IMR-90 (cell line): ENCODE data around the gene ANKMY2. TPM values are rescaled to one million over a fixed set of nuclear protein-coding genes. Genes with fewer than 3 reads are reported as not detected.

Experiments used
- ATAC-seq: fragments of 200-7000 bp; cut with Tn5 transposase; 2 replicates; pipeline ENCODE4 v1.9.1; 2020; ENCODE audit warnings: low read depth, mild to moderate bottlenecking, moderate library complexity
- BruUV-seq: library from RNA; stranded (reverse); fragments of 400-500 nt; replicated peaks from 2 replicates; lab custom pipeline; 2021; lab: Mats Ljungman, UMichigan
- CTCF ChIA-PET: fragments of 300-600 bp; formaldehyde crosslinking; extraction: SDS; loops from one replicate; lab custom pipeline; 2021; ENCODE audit warnings: antibody characterized with exemption; lab: Yijun Ruan, JAX
- POLR2A ChIA-PET: fragments of 300-600 bp; sonication (Branson Sonifier 250); formaldehyde crosslinking; loops from one replicate; lab custom pipeline; 2022; ENCODE audit warnings: antibody characterized with exemption; ENCODE audit not compliant: unreplicated experiment; lab: Charles Lee
- DNase-seq: peaks from one replicate; pipeline ENCODE4 v3.0.0; 2013
- H2AFZ ChIP-seq: replicated peaks from 2 replicates; pipeline ENCODE3; 2013; ENCODE audit warnings: low read length, mild to moderate bottlenecking; ENCODE audit not compliant: poor library complexity
- H2AK5ac ChIP-seq: 2 replicates; pipeline ENCODE4 v1.6.1; 2013; ENCODE audit warnings: low read depth, low read length, inconsistent platforms
- H2AK9ac ChIP-seq: replicated peaks from 2 replicates; pipeline ENCODE3; 2013; ENCODE audit warnings: mild to moderate bottlenecking, low read depth, low read length, moderate library complexity; ENCODE audit not compliant: poor library complexity
- H2BK120ac ChIP-seq: 2 replicates; pipeline ENCODE4 v1.6.1; 2013; ENCODE audit warnings: low read depth, low read length, inconsistent platforms
- H2BK15ac ChIP-seq: 3 replicates; pipeline ENCODE4 v1.6.1; 2013; ENCODE audit warnings: low read depth, low read length, inconsistent platforms
- H2BK20ac ChIP-seq: 2 replicates; pipeline ENCODE4 v1.6.1; 2013; ENCODE audit warnings: low read depth, mild to moderate bottlenecking, inconsistent platforms, low read length, moderate library complexity
- H2BK5ac ChIP-seq: 2 replicates; pipeline ENCODE4 v1.6.1; 2013; ENCODE audit warnings: mild to moderate bottlenecking, low read depth, low read length, inconsistent platforms; ENCODE audit not compliant: poor library complexity, severe bottlenecking
- H3K14ac ChIP-seq: replicated peaks from 2 replicates; pipeline ENCODE4 v1.6.1; 2013; ENCODE audit warnings: low read depth, low read length, inconsistent platforms
- H3K18ac ChIP-seq: 2 replicates; pipeline ENCODE4 v1.6.1; 2013; ENCODE audit warnings: low read depth, low read length, control low read depth
- H3K23ac ChIP-seq: 2 replicates; pipeline ENCODE4 v1.6.1; 2013; ENCODE audit warnings: low read depth, low read length, inconsistent platforms
- H3K27ac ChIP-seq: 2 replicates; pipeline ENCODE4 v1.5.1; 2013; ENCODE audit warnings: mild to moderate bottlenecking, control low read depth, low read length; ENCODE audit not compliant: insufficient read depth
- H3K27me3 ChIP-seq: 2 replicates; pipeline ENCODE4 v1.6.1; 2013; ENCODE audit warnings: low read length; ENCODE audit not compliant: control insufficient read depth, insufficient read depth
- H3K36me3 ChIP-seq: 2 replicates; pipeline ENCODE4 v1.6.1; 2013; ENCODE audit warnings: low read length, mixed read lengths; ENCODE audit not compliant: control insufficient read depth, insufficient read depth
- H3K4ac ChIP-seq: 2 replicates; pipeline ENCODE4 v1.6.1; 2013; ENCODE audit warnings: low read depth, low read length, inconsistent platforms
- H3K4me1 ChIP-seq: 2 replicates; pipeline ENCODE4 v1.6.1; 2013; ENCODE audit warnings: low read length, mixed read lengths; ENCODE audit not compliant: control insufficient read depth, insufficient read depth
- H3K4me2 ChIP-seq: 2 replicates; pipeline ENCODE4 v1.6.1; 2013; ENCODE audit warnings: low read depth, mild to moderate bottlenecking, control low read depth, low read length, moderate library complexity
- H3K4me3 ChIP-seq: 2 replicates; pipeline ENCODE4 v1.5.1; 2013; ENCODE audit warnings: low read depth, mild to moderate bottlenecking, control low read depth, low read length, moderate library complexity; ENCODE audit not compliant: insufficient read depth
- H3K56ac ChIP-seq: 2 replicates; pipeline ENCODE4 v1.6.1; 2013; ENCODE audit warnings: low read length, inconsistent platforms; ENCODE audit not compliant: insufficient read depth; ENCODE audit errors: extremely low read depth
- H3K79me1 ChIP-seq, 2 experiments: 2 replicates each; pipeline ENCODE4 v1.6.1; 2013; ENCODE audit warnings: low read length in 2 of 2, inconsistent platforms in 1 of 2, low read depth in 1 of 2
- H3K9ac ChIP-seq: 2 replicates; pipeline ENCODE4 v1.6.1; 2013; ENCODE audit warnings: low read depth, low read length, control low read depth
- H3K9me1 ChIP-seq: 2 replicates; pipeline ENCODE4 v1.6.1; 2013; ENCODE audit warnings: low read length, inconsistent platforms; ENCODE audit not compliant: insufficient read depth
- H3K9me3 ChIP-seq: 2 replicates; pipeline ENCODE4 v1.6.1; 2013; ENCODE audit warnings: low read length; ENCODE audit not compliant: control insufficient read depth, insufficient read depth
- H4K20me1 ChIP-seq: 2 replicates; pipeline ENCODE4 v1.6.1; 2013; ENCODE audit warnings: low read length, inconsistent platforms; ENCODE audit not compliant: insufficient read depth
- H4K5ac ChIP-seq: 2 replicates; pipeline ENCODE4 v1.6.1; 2013; ENCODE audit warnings: mild to moderate bottlenecking, low read depth, low read length, control low read depth
- H4K8ac ChIP-seq, 2 experiments: 2 replicates each; pipeline ENCODE4 v1.6.1; 2013; ENCODE audit warnings: low read depth in 2 of 2, low read length in 2 of 2, control low read depth in 1 of 2, inconsistent platforms in 1 of 2
- H4K91ac ChIP-seq: 2 replicates; pipeline ENCODE4 v1.6.1; 2013; ENCODE audit warnings: low read depth, low read length, inconsistent platforms; ENCODE audit not compliant: insufficient read depth
- BHLHE40 ChIP-seq: fragments of 150-350 bp; IDR thresholded peaks from 2 replicates; pipeline ENCODE4 v1.6.1; 2016; ENCODE audit warnings: mild to moderate bottlenecking, low read depth, low read length
- CHD1 ChIP-seq: IDR thresholded peaks from 2 replicates; pipeline ENCODE4 v1.6.1; 2012; ENCODE audit warnings: low read depth, low read length, improper control_type of control experiment
- CTCF ChIP-seq: conservative IDR thresholded peaks from 2 replicates; pipeline ENCODE4 v1.5.1; 2012; ENCODE audit warnings: mild to moderate bottlenecking, low read depth, low read length, improper control_type of control experiment
- ELK1 ChIP-seq: fragments of 150-350 bp; IDR thresholded peaks from 2 replicates; pipeline ENCODE4 v1.6.1; 2016; ENCODE audit warnings: low read depth, mild to moderate bottlenecking, low read length, moderate library complexity, borderline replicate concordance
- MAFK ChIP-seq: IDR thresholded peaks from 2 replicates; pipeline ENCODE4 v1.6.1; 2012; ENCODE audit warnings: low read depth, low read length, improper control_type of control experiment
- MAZ ChIP-seq: IDR thresholded peaks from 2 replicates; pipeline ENCODE4 v1.6.1; 2012; ENCODE audit warnings: low read depth, mild to moderate bottlenecking, low read length, improper control_type of control experiment, moderate library complexity, borderline replicate concordance
- MXI1 ChIP-seq: IDR thresholded peaks from 2 replicates; pipeline ENCODE4 v1.6.1; 2012; ENCODE audit warnings: low read depth, mild to moderate bottlenecking, low read length, moderate library complexity, borderline replicate concordance
- NFE2L2 ChIP-seq: fragments of 150-350 bp; IDR thresholded peaks from 2 replicates; pipeline ENCODE4 v1.6.1; 2016; ENCODE audit warnings: low read depth, mild to moderate bottlenecking, low read length
- RAD21 ChIP-seq: IDR thresholded peaks from 2 replicates; pipeline ENCODE4 v1.6.1; 2012; ENCODE audit warnings: low read length, improper control_type of control experiment
- RCOR1 ChIP-seq: IDR thresholded peaks from 2 replicates; pipeline ENCODE4 v1.6.1; 2012; ENCODE audit warnings: mild to moderate bottlenecking, low read length, improper control_type of control experiment; ENCODE audit not compliant: insufficient replicate concordance
- RFX5 ChIP-seq: IDR thresholded peaks from 2 replicates; pipeline ENCODE4 v1.8.0; 2012; ENCODE audit warnings: low read depth, mild to moderate bottlenecking, low read length, moderate library complexity
- SMC3 ChIP-seq: fragments of 150-350 bp; IDR thresholded peaks from 2 replicates; pipeline ENCODE4 v1.6.1; 2016; ENCODE audit warnings: low read depth, mild to moderate bottlenecking, antibody characterized with exemption, low read length, moderate library complexity
- USF2 ChIP-seq: fragments of 150-350 bp; IDR thresholded peaks from 2 replicates; pipeline ENCODE4 v1.6.1; 2017; ENCODE audit warnings: mild to moderate bottlenecking, antibody characterized with exemption, low read length, low read depth
- WGBS, 2 experiments: methylation state at CpG; one replicate each; pipeline versions ENCODE4 v1.1.5 to v1.1.7; 2013; ENCODE audit warnings: missing lambda C conversion rate in 2 of 2; ENCODE audit not compliant: insufficient read length in 1 of 2; ENCODE audit errors: extremely low coverage in 2 of 2; 5-methylcytosine and 5-hydroxymethylcytosine counted together
- dilution Hi-C: fragments of 300-500 bp; cut with HindIII; formaldehyde crosslinking; loops from one replicate; pipeline ENCODE4 v1.14.3; 2018; ENCODE audit warnings: low sequenced_read_pairs; ENCODE audit not compliant: unreplicated experiment
- in situ Hi-C: fragments of 300-500 bp; cut with MboI; formaldehyde crosslinking; loops from 3 replicates; pipeline ENCODE4 v1.14.3; 2019; ENCODE audit warnings: low sequenced_read_pairs, inconsistent platforms, mixed read lengths
- intact Hi-C: fragments of 100-400 bp; cut with micrococcal nuclease; formaldehyde crosslinking; loops from 2 replicates; pipeline ENCODE4 v1.10.0; 2022
- polyA plus RNA-seq, 3 experiments: library from polyadenylated mRNA; depleted of rRNA; stranded (reverse); fragments of >200 nt; gene quantifications; 2 replicates each; pipeline ENCODE4 v1.2.3, GENCODE V29; 2012; ENCODE audit warnings: low replicate concordance in 1 of 3
- total RNA-seq: library from RNA; depleted of rRNA; stranded (reverse); fragments of >200 nt; gene quantifications from 2 replicates; pipeline ENCODE4 v1.2.3, GENCODE V29; 2012

ANKMY2 gene
- total and polyA plus RNA-seq, 2 of the 4 experiments (the other 2 are of a cell fraction), result 19.5 to 41.9 TPM

- H4K5ac ChIP-seq, result no peak overlapping the region
- no peak overlapping the region for H3K4ac ChIP-seq
- no peak overlapping the region for H2AK9ac ChIP-seq
- H3K4me2 ChIP-seq, result no peak overlapping the region
- dilution Hi-C loops, result no loop called here
- no peak overlapping the region for H3K4me3 ChIP-seq
- no peaks in the 10 kb centered on the region for H3K79me1 ChIP-seq
- H2BK20ac ChIP-seq, result no peak overlapping the region
- no peak for ATAC-seq
- H3K27ac ChIP-seq, result no peak overlapping the region
- no peak overlapping the region for H3K14ac ChIP-seq
- no peaks in the 10 kb centered on the region for H3K9me3 ChIP-seq
- no TSS peak for BruUV-seq
- no peak for DNase-seq
- H3K56ac ChIP-seq, result no peak overlapping the region
- H2BK120ac ChIP-seq, result no peak overlapping the region
- H2BK15ac ChIP-seq, result no peak overlapping the region
- intact Hi-C loops, result no loop called here
- no peaks in the 10 kb centered on the region for H3K36me3 ChIP-seq
- in situ Hi-C loops, result loop anchor here (25.0 kb wide), 1 partner anchor 1238 kb away; no protein-coding TSS in a partner anchor
- TF ChIP-seq RFX5 (no peak), USF2 (no peak), RAD21 (no peak), CTCF (no peak), RCOR1 (no peak), MAFK (no peak), SMC3 (no peak), BHLHE40 (no peak), MAZ (no peak), ELK1 (no peak), CHD1 (no peak), MXI1 (no peak), NFE2L2 (no peak)
- H3K9me1 ChIP-seq, result no peaks in the 10 kb centered on the region
- H4K91ac ChIP-seq, result no peak overlapping the region
- no CpG with 5 or more reads among the region's 1 CpG for WGBS, 2 experiments
- no peak overlapping the region for H3K23ac ChIP-seq
- H2BK5ac ChIP-seq, result no peak overlapping the region
- no peak overlapping the region for H2AK5ac ChIP-seq
- no peak overlapping the region for H3K18ac ChIP-seq
- CTCF ChIA-PET, result interaction anchor here (2.0 kb wide), 1 partner anchor 14 kb away, joined by 10 read pairs; no protein-coding TSS in a partner anchor
- peaks cover 2% of the 10 kb centered on the region for H3K27me3 ChIP-seq
- H2AFZ ChIP-seq, result no peak overlapping the region
- H3K9ac ChIP-seq, result no peak overlapping the region
- H4K20me1 ChIP-seq, result no peaks in the 10 kb centered on the region
- POLR2A ChIA-PET, result no interaction called here
- H3K4me1 ChIP-seq, result no peaks in the 10 kb centered on the region
- H4K8ac ChIP-seq, result no peak overlapping the region
Measured at GRCh38 chr7:16550671-16551070, 94.9 kb downstream of the ANKMY2 start.
